Measurements from ENCODE around the gene HACD3. TPM values are rescaled to one million over a fixed set of nuclear protein-coding genes. Genes with fewer than 3 reads are reported as not detected.

The HACD3 gene
- polyA plus RNA-seq, 1 experiment = 40.9 TPM

GRCh38 chr15:65579762-65580161 lies 49.5 kb downstream of the HACD3 start:
- TF ChIP-seq CTCF (IDR thresholded peaks at IDR 0.05; ENCODE audit: insufficient read depth, low read depth, low read length) = no peak
- peaks cover 4% of the 10 kb centered on the region for H3K36me3 ChIP-seq (ENCODE audit: control insufficient read depth, insufficient read depth, low read length)
- ChIA-PET POLR2A (no interaction called here), CTCF (interaction anchor here (0.6 to 2.1 kb wide), 4 partner anchors 11 to 99 kb away, joined by 3 to 6 read pairs (median 6); partner anchors contain the start of gene INTS14)
- DNase-seq (ENCODE audit: low read depth) = no peak
- H3K27me3 ChIP-seq (ENCODE audit: control insufficient read depth, insufficient read depth, low read length) = no peaks in the 10 kb centered on the region
- H3K4me3 ChIP-seq (ENCODE audit: low read depth, low read length) = no peak overlapping the region

- H3K27me3 ChIP-seq (ENCODE audit: control insufficient read depth, insufficient read depth, low read length) = no peaks in the 10 kb centered on the region
- H3K4me3 ChIP-seq (ENCODE audit: low read depth, low read length) = no peak overlapping the region
- peak; percentile 47 for DNase-seq (ENCODE audit: low read depth)
- POLR2A ChIA-PET = interaction anchor here (0.5 to 0.6 kb wide), 3 partner anchors 31 to 159 kb away, joined by 3 to 5 read pairs (median 4); partner anchors contain the start of gene INTS14
- TF ChIP-seq CTCF (IDR thresholded peaks at IDR 0.05; ENCODE audit: insufficient read depth, low read depth, low read length) = no peak
- peaks cover 4% of the 10 kb centered on the region for H3K36me3 ChIP-seq (ENCODE audit: control insufficient read depth, insufficient read depth, low read length)
- CTCF ChIA-PET = interaction anchor here (0.6 to 2.1 kb wide), 3 partner anchors 11 to 99 kb away, joined by 3 to 6 read pairs (median 6); partner anchors contain the start of gene INTS14
Observed at GRCh38 chr15:65580287-65580686, 50.0 kb downstream of the HACD3 start.

- ChIA-PET CTCF (interaction anchor here (0.9 kb wide), 1 partner anchor 19 kb away, joined by 3 read pairs; no protein-coding TSS in a partner anchor), POLR2A (no interaction called here)
- DNase-seq (ENCODE audit: low read depth) = no peak
- Histone ChIP-seq H3K36me3 (ENCODE audit: control insufficient read depth, insufficient read depth, low read length) (peaks cover 6% of the 10 kb centered on the region), H3K27me3 (ENCODE audit: control insufficient read depth, insufficient read depth, low read length) (no peaks in the 10 kb centered on the region), H3K4me3 (ENCODE audit: low read depth, low read length) (no peak overlapping the region)
- TF ChIP-seq CTCF (IDR thresholded peaks at IDR 0.05; ENCODE audit: insufficient read depth, low read depth, low read length) = no peak
Observed at GRCh38 chr15:65583701-65584100, 53.4 kb downstream of the HACD3 start.

- peaks cover 9% of the 10 kb centered on the region for H3K36me3 ChIP-seq (ENCODE audit: control insufficient read depth, insufficient read depth, low read length)
- ChIA-PET CTCF (interaction anchor here (0.6 to 0.9 kb wide), 2 partner anchors 19 to 83 kb away, joined by 3 read pairs; no protein-coding TSS in a partner anchor), POLR2A (no interaction called here)
- no peaks in the 10 kb centered on the region for H3K27me3 ChIP-seq (ENCODE audit: control insufficient read depth, insufficient read depth, low read length)
- TF ChIP-seq CTCF (IDR thresholded peaks at IDR 0.05; ENCODE audit: insufficient read depth, low read depth, low read length) = no peak
- H3K4me3 ChIP-seq (ENCODE audit: low read depth, low read length) = no peak overlapping the region
- DNase-seq (ENCODE audit: low read depth) = no peak
Observed at GRCh38 chr15:65584241-65584640, 54.0 kb downstream of the HACD3 start.

- no peak for DNase-seq (ENCODE audit: low read depth)
- Histone ChIP-seq H3K4me3 (ENCODE audit: low read depth, low read length) (no peak overlapping the region), H3K36me3 (ENCODE audit: control insufficient read depth, insufficient read depth, low read length) (peaks cover 11% of the 10 kb centered on the region), H3K27me3 (ENCODE audit: control insufficient read depth, insufficient read depth, low read length) (no peaks in the 10 kb centered on the region)
- CTCF ChIA-PET = no interaction called here
- no peak for TF ChIP-seq CTCF (IDR thresholded peaks at IDR 0.05; ENCODE audit: insufficient read depth, low read depth, low read length)
- POLR2A ChIA-PET = no interaction called here
Observed at GRCh38 chr15:65587094-65587493, 56.8 kb downstream of the HACD3 start.

Measured in BJ (cell line).